Measurements from ENCODE around the gene FHIP2A. TPM values are rescaled to one million over a fixed set of nuclear protein-coding genes. Genes with fewer than 3 reads are reported as not detected.

The FHIP2A gene
- total RNA-seq, result 26.8 and 33.8 TPM in 2 replicates

GRCh38 chr10:114821293-114821914 lies at the start of gene FHIP2A:
Gene FHIP2A, plus strand, starts transcription at chr10:114821780. Its CDS starts 299 bp downstream, at chr10:114822079.

Other genes starting within 250 kb of the FHIP2A start
- 5.2 and 5.8 TPM in 2 replicates for gene ABLIM1, start 163.5 kb upstream of the FHIP2A start, total RNA-seq
- 27.7 and 29.1 TPM in 2 replicates for gene TRUB1, start 116.4 kb downstream of the FHIP2A start, total RNA-seq